Glomerular visceral epithelial cell (primary cell): ENCODE data around the gene ZDHHC14.

Experiments
- DNase-seq: peaks from one replicate; pipeline ENCODE4 v3.0.0-alpha.2; 2016; ENCODE audit errors: extremely low spot score

Gene ZDHHC14

GRCh38 chr6:157644043-157644810 lies 263.2 kb downstream of the ZDHHC14 start:
- DNase-seq = peak; percentile 12

GRCh38 chr6:157645201-157645795 lies 264.3 kb downstream of the ZDHHC14 start:
- DNase-seq = no peak

- DNase-seq = no peak
These were observed 265.0 kb downstream of the ZDHHC14 start for GRCh38 chr6:157646012-157646411.

DNA sequence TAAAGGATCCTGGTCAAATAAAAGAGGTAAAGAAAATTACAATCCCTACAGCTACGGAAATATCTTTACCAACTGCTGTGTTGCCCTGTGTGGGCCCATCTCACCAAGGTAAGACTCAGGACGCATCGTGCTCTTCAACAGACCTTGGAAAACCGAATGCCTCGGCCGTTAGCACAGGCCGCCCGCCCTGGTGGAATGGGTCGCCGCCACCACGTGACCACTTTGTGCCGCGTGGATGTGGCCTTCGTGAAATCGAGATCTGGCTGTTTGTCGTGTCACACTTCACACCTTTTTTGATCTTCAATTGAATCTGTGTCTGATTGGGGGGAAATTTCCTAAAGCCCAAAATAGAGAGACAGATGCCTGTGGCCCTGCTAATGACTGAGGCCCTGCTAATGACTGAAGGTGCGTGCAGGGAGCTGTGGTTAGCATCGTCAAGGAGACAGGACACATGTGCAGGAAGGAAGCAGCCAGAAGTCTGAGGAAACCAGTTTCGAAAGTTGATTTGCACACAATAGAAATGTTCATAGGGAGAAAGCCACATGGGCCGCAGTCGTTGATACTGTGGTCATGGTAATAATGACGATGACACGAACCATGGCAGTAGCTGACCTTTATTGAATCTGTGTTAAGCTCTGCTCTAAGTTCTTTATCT lies 266.4 kb downstream of the ZDHHC14 start:
- no peak for DNase-seq

DNA sequence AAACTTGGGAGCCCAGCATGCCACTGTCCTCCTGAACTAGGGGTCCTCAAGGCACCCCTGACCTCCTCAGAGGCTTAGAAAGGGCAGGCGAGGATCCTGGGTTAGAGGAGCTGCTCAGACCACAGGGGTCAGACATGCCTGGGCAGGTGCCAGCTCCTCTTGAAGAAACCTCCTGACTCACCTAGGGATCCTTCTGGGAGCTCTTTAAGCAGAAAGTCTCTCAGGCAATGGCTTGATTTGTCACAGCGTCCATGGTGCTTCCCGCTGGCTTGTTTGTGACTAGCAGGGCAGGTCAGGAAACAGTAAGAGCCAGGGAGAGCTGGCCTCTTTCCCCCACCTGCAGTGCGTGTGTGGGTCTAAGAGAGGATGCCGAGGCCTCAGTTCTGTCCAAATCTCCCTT lies 267.6 kb downstream of the ZDHHC14 start:
- DNase-seq = peak; percentile 30

GRCh38 chr6:157649311-157650260 lies 268.6 kb downstream of the ZDHHC14 start:
- no peak for DNase-seq

- no peak for DNase-seq
These were observed 269.3 kb downstream of the ZDHHC14 start for GRCh38 chr6:157650261-157650640.

GRCh38 chr6:157650801-157651200 lies 269.8 kb downstream of the ZDHHC14 start:
- no peak for DNase-seq

DNA sequence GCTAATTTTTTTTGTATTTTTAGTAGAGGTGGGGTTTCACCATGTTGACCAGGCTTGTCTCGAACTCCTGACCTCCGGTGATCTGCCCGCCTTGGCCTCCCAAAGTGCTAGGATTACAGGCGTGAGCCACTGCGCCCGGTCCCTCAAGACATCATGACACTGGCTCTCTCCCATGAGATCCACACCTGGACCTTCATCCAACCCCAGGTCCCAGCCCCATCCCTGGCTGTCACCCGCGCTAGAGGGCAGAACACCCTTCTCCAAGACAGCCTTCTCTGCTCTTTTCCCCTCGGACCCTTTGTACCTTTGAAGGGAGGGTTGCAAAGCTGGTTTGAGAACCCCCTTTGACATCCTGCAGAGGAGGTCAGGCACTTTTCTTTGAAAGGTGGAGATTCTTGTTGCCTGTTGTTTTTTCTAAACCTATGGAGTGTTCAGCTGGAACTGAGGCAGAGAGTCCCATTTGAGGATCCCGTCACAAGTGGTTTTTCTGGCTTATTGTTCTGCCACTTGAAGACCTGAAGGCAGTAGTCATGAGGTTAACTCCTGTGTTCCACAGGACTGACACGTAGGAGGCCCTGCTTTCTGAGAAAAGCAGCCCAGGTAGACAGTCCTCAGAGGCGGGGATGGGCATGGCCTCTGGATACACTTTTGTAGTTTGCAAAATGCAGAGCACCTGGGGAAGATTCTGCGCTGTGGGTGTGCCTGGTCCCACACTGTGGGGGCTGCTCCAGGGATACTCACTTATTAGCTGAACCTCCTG lies 270.9 kb downstream of the ZDHHC14 start:
- no peak for DNase-seq

GRCh38 chr6:157652601-157653363 lies 271.8 kb downstream of the ZDHHC14 start:
- DNase-seq = no peak

DNA sequence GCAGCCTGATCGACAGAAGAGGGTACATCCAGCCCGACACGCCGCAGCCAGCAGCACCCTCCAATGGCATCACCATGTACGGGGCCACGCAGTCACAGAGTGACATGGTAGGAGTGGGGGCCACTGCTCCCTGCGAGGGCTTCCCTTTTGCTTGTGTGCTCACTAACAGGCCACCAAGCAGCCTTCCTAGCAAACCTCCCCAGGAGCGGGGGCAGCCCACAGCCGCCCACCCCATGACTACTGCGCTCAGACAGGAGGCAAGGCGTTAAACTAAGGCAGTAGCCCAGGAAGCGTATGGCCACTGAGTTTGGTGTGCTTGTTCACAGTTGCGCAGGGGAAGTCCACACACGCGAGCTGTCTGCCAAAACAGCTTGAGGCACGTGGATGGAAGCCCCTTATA lies 272.5 kb downstream of the ZDHHC14 start:
- no peak for DNase-seq

DNA sequence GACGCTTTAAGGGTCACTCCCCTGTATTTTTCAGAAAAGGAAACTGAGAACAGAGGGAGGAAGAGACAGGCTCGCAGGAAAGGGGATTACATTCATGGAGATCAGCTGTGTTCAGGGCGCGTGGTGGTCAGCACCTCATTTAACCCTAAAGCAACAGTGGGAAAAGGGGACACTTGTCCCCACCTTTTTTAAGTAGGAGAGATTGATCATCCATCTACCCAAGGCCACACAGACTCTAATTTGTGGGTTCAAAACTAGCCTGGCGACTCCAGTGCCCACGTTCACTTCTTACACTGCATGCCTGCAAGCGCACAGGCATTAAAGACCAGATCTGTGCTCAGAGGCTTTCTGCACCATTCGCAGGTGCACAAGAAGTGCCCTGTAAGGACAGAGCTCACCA lies 274.1 kb downstream of the ZDHHC14 start:
- DNase-seq = no peak

DNA sequence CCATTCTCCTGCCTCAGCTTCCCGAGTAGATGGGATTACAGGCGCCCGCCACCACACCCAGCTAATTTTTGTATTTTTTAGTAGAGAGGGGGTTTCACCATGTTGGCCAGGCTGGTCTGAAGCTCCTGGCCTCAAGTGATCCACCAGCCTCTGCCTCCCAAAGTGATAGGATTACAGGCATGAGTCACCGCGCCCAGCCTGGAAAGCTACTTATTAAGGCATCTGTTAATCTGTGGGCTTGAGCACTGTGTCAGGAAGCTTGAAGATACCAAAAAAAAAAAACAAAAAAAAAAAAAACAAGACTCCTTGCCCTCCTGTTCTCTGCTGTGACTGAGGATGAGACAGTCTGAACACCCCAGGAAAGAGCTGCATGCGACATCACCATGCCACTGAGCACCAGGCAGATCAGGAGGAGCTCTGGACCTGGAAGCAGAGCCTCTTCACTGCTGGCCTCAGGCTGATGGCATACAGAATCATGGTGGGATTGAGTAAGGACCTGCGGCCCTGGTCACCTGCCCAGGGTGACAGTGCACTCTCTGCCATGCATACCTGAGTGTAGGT lies 275.5 kb downstream of the ZDHHC14 start:
- DNase-seq = peak; percentile 9

DNA sequence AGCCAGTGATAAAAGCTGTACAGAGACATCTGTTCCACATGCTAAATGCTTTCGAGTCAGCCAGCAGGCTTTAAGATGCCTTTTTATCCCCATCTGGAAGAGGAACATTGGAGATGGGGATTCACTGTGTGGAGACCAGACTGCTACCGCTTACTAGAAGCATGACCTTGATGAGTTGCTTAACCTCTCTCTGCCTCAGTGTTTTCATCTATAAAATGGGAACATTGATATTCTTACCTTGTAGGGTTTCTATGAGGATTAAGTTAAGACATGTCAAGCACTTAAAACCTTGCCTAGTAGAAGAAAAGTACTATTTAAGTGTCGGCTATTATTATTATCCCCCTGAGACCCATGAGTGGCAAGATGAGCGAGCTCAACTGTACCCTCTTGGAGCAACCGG lies 276.8 kb downstream of the ZDHHC14 start:
- DNase-seq = no peak

GRCh38 chr6:157658301-157658700 lies 277.3 kb downstream of the ZDHHC14 start:
- DNase-seq = no peak

DNA sequence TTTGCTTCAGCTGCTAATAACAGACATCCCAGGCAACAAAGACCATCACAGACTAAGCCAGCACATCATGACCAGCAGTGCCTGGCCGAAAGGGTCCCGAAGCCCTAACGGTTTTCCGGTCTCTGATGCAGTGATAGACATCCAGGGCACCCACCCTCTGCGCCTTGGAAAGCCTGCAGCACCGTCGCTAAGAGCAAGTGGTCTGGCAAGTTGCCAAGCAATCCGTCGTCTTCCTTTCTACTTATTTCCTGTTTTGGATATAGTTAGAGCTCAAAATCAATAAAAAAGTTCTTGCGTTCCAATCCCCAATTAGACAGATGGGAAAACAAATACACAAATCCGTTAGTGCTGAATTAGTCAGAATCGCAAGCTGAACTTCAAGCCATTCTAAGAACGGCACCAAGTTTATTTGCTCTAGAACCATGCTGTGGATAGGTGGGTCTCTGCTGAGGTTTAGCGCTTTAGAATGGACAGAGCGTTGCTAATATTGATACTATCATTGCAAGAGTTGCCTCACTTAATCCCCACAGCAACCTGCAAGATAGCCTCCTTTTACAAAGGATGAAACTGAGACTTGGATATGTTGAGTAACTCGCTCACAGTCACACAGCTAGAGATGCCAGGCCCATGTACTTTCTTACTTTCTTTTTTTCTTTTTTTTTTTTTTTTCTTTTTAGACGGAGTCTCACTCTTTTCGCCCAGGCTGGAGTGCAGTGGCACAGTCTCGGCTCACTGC lies 278.7 kb downstream of the ZDHHC14 start:
- no peak for DNase-seq

DNA sequence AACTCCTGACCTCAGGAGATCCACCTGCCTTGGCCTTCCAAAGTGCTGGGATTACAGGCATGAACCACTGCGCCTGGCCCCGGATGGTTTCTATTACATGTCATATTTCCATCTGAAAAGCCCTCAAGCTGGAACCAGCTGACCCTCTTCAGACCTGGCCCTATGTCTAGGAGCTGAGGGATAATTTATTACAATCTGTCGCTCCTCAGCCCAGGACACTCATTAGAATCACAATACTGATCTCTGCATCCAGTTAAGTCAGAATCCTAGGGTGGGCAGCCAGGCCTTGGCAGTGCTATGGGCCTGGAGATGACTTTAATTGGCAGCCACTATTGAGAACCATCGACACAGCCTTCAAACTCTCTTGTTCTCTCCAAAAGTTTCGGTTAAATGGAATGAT lies 279.4 kb downstream of the ZDHHC14 start:
- DNase-seq = no peak

DNA sequence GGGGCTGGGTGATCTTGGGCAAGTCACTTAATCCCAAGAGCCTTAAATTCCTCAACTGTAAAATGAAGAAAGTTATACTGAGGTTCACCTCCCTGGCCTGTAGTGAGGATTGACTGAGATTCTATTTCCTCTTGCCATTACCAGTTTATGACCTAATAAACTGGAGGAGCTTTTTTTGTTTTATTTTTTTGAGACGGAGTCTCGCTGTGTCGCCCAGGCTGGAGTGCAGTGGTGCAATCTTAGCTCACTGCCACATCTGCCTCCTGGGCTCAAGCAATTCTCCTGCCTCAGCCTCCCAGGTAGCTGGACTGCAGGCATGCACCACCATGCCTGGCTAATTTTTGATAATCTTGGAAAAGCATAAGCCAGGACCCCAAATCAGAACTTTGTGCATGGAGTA lies 280.7 kb downstream of the ZDHHC14 start:
- no peak for DNase-seq

DNA sequence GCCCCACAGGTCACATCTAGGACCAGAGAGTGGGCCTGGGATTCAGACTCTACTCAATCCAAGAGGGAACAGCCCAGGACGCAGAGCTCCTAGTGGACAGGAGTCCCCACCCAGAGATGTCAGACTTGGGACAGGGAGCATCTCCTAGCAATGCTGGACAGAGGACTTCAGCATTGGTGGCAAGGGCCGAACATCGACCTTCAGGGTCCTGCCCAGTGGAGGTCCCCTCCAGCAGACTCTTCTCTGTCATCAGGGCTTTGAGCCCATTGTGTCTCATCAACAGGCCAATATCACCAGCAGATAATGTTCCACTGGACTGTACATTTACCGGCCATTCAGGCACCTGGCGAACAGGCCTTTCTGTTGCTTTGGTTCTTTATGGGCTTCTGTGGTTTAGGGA lies 282.3 kb downstream of the ZDHHC14 start:
- no peak for DNase-seq
